ENCODE measurements around the gene TOLLIP.
"Not testable (repeated sequence)": the region's sequence is repeated elsewhere in the genome, so short reads cannot be mapped to it uniquely, and the experiment has no call there.

The TOLLIP gene

GRCh38 chr11:1343391-1344055 is 34.1 kb upstream of the TOLLIP start:
- DNase-seq (ENCODE audit: low read depth in 2 of 2) = no peak

- no peak for DNase-seq (ENCODE audit: low read depth in 2 of 2)
Observed at GRCh38 chr11:1342946-1343345, 33.5 kb upstream of the TOLLIP start.

- no peak for DNase-seq (ENCODE audit: low read depth in 2 of 2)
Observed at GRCh38 chr11:1341928-1342524, 32.6 kb upstream of the TOLLIP start.

- not testable (repeated sequence) for DNase-seq (ENCODE audit: low read depth in 2 of 2)
Observed at GRCh38 chr11:1341226-1341625, 31.8 kb upstream of the TOLLIP start.

GRCh38 chr11:1340111-1340510 is 30.7 kb upstream of the TOLLIP start:
- DNase-seq (ENCODE audit: low read depth in 2 of 2) = no peak

GRCh38 chr11:1339066-1339675 is 29.7 kb upstream of the TOLLIP start:
- no peak for DNase-seq (ENCODE audit: low read depth in 2 of 2)

GRCh38 chr11:1338201-1339065 is 29.0 kb upstream of the TOLLIP start:
- DNase-seq (ENCODE audit: low read depth in 2 of 2) = no peak

- DNase-seq (ENCODE audit: low read depth in 2 of 2) = no peak
Observed at GRCh38 chr11:1337647-1338007, 28.2 kb upstream of the TOLLIP start.

GRCh38 chr11:1336836-1337646 is 27.6 kb upstream of the TOLLIP start:
- no peak for DNase-seq (ENCODE audit: low read depth in 2 of 2)

- no peak for DNase-seq (ENCODE audit: low read depth in 2 of 2)
Observed at GRCh38 chr11:1335811-1336761, 26.7 kb upstream of the TOLLIP start.

- no peak for DNase-seq (ENCODE audit: low read depth in 2 of 2)
Observed at GRCh38 chr11:1335264-1335810, 25.9 kb upstream of the TOLLIP start.

GRCh38 chr11:1333860-1334259 is 24.4 kb upstream of the TOLLIP start:
- DNase-seq (ENCODE audit: low read depth in 2 of 2) = no peak

GRCh38 chr11:1333091-1333772 is 23.8 kb upstream of the TOLLIP start:
- no peak for DNase-seq (ENCODE audit: low read depth in 2 of 2)

GRCh38 chr11:1330473-1330872 is 21.0 kb upstream of the TOLLIP start:
- DNase-seq (ENCODE audit: low read depth in 2 of 2) = no peak

- no peak for DNase-seq (ENCODE audit: low read depth in 2 of 2)
Observed at GRCh38 chr11:1327064-1327460, 17.6 kb upstream of the TOLLIP start.

GRCh38 chr11:1326435-1327063 is 17.1 kb upstream of the TOLLIP start:
- no peak for DNase-seq (ENCODE audit: low read depth in 2 of 2)

- DNase-seq (ENCODE audit: low read depth in 2 of 2) = no peak
Observed at GRCh38 chr11:1323774-1324173, 14.3 kb upstream of the TOLLIP start.

GRCh38 chr11:1317993-1318392 is 8.6 kb upstream of the TOLLIP start:
- DNase-seq (ENCODE audit: low read depth in 2 of 2) = no peak

GRCh38 chr11:1317432-1317831 is 8.0 kb upstream of the TOLLIP start:
- DNase-seq (ENCODE audit: low read depth in 2 of 2) = no peak
